T-helper 22 cell (primary cell): Measurements from ENCODE around the gene ZNF530.

Source experiments
- DNase-seq: peaks from one replicate; pipeline ENCODE4 v3.0.0-alpha.2; 2020; ENCODE audit warnings: low read depth

ZNF530 gene

DNA sequence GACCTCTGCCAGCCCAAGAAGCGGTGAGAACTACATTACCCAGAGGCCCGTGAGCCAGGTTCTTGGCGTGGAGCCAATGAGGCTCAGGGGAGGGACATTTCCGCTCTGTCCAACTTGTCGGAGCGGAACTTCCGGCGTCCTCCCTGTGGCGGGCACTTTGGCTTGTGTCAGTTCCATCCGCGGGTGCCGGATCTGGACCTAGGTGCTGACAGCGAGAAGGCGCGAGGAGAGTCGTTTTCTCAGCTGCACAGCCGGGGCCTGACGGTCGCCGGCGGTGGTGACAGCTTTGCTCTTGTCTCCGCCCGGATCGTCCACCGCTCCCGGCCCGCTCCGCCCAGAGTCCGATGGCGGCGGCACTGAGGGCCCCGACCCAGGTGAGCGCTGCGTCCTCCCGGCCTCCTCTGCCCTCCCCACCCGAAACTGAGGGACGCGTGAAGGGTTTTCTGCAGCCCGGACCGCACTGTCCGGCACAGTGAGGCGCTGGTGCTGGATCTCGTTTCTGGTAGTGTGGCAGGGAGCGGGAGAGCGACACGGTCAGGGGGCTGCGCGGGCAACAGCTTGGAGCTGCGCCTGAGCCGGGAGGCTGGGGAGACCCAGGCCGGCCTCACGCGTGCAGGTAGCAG is at the start of gene ZNF530:
ZNF530 (plus strand) TSS at position 125 of the 623 bp plus-strand sequence. CDS start 4,461 bp downstream, outside the sequence.
- peak; percentile 55 for DNase-seq

DNA sequence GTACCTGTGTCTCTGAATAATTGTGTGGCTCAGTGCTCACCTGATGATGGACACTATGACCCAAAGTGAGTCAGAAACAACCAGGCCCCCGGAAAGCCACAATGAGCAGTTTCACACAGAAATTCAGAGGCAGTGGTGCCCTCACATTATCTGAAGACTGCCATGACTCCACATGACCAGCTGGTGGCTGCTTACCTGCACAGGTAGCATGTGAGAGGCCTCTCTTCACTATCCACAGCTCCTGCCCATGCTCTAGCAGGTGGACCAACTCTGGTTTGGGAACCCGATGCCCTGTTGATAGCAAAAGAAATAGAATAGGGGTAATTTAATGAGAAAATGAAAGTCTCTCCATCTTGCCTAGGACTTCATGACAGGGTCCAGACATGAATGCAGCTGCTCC is 47.3 kb upstream of the ZNF530 start:
- DNase-seq: no peak

DNA sequence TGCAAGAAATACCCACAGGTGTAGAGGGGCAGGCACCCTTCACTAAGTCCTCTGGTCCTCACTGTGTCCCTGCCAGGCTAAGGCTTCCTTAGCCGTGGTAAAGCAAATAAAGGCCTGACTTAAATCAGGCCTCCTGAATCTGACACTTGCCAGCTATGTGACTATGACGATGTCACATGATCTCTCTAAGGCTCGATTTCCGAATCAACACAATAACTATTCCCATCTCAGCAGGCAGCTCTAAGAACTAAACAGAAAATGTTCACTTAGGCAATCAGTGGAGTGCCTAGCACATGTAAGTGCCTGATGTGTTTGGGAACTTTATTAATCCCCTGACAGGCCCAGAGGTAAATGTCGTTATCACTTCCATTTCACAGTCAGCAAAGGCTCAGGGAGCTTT is 42.0 kb upstream of the ZNF530 start:
- DNase-seq: no peak

GRCh38 chr19:57558525-57558924 is 41.2 kb upstream of the ZNF530 start:
- DNase-seq: no peak

GRCh38 chr19:57559008-57559403 is 40.7 kb upstream of the ZNF530 start:
- no peak for DNase-seq

- DNase-seq: peak; percentile 72
These were observed 40.2 kb upstream of the ZNF530 start, which contains the start of gene ZNF550 for GRCh38 chr19:57559404-57560025. Gene ZNF550, minus strand, starts transcription at chr19:57559863. Its CDS starts 181 bp downstream, at chr19:57559682.

GRCh38 chr19:57560049-57560491 is 39.6 kb upstream of the ZNF530 start:
- DNase-seq: no peak

- no peak for DNase-seq
These were observed 36.1 kb upstream of the ZNF530 start for GRCh38 chr19:57563547-57563946.

GRCh38 chr19:57566396-57567265 is 33.1 kb upstream of the ZNF530 start:
- no peak for DNase-seq

GRCh38 chr19:57570707-57571106 is 29.0 kb upstream of the ZNF530 start:
- DNase-seq: no peak

DNA sequence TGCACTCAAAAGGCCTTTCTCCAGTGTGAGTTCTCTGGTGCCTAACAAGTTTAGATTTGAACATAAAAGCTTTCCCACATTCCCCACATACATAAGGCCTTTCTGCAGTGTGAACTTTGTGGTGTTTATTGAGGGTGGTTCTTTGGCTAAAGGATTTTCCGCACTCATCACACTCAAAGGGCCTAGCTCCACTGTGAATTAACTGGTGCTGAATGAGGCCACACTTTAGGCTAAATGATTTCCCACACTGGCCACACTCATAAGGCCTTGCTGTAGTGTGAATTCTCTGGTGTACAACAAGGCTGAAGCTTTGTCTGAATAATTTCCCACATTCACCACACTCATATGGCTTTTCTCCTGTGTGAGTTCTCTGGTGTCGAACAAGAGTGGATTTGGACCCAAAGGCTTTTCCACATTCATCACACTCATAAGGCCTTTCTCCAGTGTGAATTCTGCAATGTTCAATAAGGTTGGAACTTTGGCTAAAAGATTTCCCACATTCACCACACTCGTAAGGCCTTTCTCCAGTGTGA is 27.2 kb upstream of the ZNF530 start:
- DNase-seq: no peak

GRCh38 chr19:57576661-57577060 is 23.0 kb upstream of the ZNF530 start:
- no peak for DNase-seq

GRCh38 chr19:57578487-57579205 is 21.0 kb upstream of the ZNF530 start, which contains the start of gene ZNF416:
Gene ZNF416, minus strand, starts transcription at chr19:57578911. Its CDS starts 207 bp downstream, at chr19:57578704.
- DNase-seq: peak; percentile 92

- DNase-seq: no peak
These were observed 16.6 kb upstream of the ZNF530 start for GRCh38 chr19:57583104-57583520.

DNA sequence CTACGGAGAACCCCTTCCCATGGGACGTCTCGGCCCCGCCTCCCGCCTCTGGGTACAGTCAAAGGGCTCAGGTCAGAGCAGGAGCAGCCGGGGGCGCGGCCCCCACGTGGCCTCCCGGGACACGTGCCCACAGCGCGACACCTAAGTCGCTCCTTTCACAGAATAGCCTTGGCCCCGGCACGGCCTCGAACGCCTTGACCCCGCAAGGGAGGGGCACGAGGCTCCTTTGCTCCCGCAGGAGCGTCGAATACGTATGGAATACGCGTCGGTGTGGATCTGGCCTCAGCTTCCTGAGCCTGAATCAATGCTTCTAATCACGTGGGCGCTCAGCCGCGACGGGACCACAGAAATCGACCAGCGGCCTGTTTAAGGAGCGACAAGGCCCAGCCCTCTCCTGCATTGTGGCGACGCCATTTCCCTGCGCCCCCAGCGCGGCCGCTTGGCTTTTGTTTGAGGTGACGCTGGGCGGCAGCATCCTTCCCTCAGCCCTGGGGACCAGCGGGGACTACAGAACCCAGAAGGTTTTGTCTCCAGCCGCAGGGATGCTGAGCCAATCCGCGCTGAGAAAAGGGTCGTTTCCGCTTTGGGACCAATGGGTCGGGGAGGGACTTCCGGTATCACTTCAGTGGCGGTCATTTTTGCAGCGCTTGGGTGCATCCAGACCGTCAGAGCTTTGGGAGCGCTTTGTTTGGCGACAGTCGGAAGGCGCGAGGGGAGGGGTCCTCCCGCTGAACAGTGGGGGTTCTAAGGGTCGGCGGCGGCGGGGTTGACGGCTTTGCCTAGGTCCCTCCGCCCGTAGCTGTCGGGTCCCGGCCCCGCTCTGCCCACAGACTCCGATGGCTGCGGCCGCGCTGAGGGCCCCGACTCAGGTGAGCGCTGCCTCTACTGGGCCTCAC is 15.9 kb upstream of the ZNF530 start, which contains the start of gene ZIK1:
ZIK1 (plus strand) TSS at position 625 of the 896 bp plus-strand sequence; CDS start at position 837, 212 bp downstream.
- DNase-seq: peak; percentile 68

DNA sequence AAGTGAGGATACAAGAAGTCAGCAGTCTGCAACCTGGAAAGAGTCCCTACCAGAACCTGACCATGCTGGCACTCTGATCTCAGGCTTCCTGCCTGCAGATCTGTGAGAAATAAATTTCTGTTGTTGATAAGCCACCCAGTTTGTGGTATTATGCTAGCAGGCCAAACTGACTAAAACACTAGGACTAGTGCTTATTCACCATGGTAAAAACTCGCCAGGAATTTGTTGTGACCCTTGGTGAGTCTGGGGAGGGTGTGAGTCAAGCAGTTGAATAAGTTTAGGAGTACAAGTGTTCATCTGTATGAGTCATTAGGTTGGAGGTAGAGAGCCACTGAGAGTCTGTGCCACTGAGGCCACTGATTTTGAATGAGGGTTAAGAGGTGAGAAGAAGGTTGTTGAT is 12.2 kb upstream of the ZNF530 start:
- DNase-seq: no peak

GRCh38 chr19:57599377-57599760 is 316 bp upstream of the ZNF530 start:
- no peak for DNase-seq

DNA sequence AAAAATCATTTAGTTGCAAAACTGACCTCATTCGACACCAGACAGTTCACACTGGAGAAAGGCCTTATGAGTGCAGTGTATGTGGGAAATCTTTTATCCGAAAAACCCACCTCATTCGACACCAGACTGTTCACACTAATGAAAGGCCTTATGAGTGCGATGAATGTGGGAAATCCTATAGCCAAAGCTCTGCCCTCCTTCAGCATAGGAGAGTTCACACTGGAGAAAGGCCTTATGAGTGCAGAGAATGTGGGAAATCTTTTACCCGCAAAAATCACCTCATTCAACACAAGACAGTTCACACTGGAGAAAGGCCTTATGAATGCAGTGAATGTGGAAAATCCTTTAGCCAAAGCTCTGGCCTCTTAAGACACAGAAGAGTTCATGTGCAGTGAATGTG is 7.2 kb downstream of the ZNF530 start:
- no peak for DNase-seq

GRCh38 chr19:57611113-57611512 is 11.4 kb downstream of the ZNF530 start:
- DNase-seq: no peak

DNA sequence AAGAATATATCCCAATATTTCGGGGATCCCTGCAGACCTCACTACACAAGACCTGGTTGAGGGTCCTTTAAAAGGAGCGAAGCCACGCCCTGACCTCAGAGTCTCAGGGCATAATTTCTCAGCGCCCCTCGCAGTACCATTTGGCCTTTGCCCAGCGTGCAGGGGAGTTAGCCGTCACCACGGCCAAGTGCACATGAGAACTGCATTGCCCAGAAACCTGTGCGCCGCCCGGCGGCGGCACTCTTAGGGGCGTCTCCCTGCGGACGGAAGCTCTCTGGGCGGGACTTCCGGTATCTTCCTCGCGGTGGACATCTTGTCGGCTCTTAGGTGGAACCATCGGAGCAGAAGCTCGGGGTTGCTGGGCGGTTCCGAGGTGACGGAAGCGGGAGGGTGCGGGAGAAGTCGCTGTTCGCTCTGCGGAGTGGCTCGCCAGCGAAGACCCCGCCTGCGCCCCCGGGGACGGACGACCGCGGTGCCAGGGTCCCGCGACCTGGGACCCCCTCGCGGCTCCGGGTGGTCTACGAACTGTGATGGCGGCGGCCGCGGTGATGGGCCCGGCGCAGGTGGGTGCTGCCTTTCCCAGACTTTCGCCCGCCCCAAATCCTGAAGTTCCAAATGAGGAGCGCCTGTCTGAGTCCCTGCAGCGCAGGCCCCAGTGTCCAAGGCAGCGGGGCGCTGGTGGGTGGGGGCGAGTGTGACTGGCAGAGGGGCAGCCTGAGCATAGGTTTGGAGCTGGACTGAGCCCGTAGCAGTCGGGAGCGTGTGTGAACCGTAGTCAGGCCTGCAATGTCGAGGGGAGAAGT is 14.5 kb downstream of the ZNF530 start, which contains the start of gene ZNF134:
ZNF134 (plus strand) TSS at position 302 of the 803 bp plus-strand sequence. CDS start 5,227 bp downstream, outside the sequence.
- DNase-seq: peak; percentile 71
